CD4-positive, alpha-beta T cell treated with Interferon alpha-2 for 1 hour (primary cell): ENCODE measurements around the gene ERFL.
"Not testable (repeated sequence)": the region's sequence is repeated elsewhere in the genome, so short reads cannot be mapped to it uniquely, and the experiment has no call there.

Experiments
- DNase-seq, 2 donors: peaks; one replicate each; pipeline ENCODE4 v3.0.0-alpha.2; 2020 to 2022

ERFL gene

GRCh38 chr19:41875973-41876372, 52.3 kb downstream of the ERFL start:
- DNase-seq: not testable (repeated sequence)

- peak; percentile 65 to 74 for DNase-seq
These were observed 55.2 kb downstream of the ERFL start for GRCh38 chr19:41872775-41873647.

- no peak for DNase-seq
These were observed 55.9 kb downstream of the ERFL start for GRCh38 chr19:41872384-41872774.

- peak; percentile 68 to 80 for DNase-seq
These were observed 56.5 kb downstream of the ERFL start for GRCh38 chr19:41871573-41872383.

- DNase-seq: no peak
These were observed 57.8 kb downstream of the ERFL start for GRCh38 chr19:41870401-41870873.

- DNase-seq: no peak
These were observed 58.8 kb downstream of the ERFL start for GRCh38 chr19:41869374-41869955.

- DNase-seq: no peak
These were observed 59.3 kb downstream of the ERFL start for GRCh38 chr19:41868989-41869300.

GRCh38 chr19:41868120-41868988, 59.9 kb downstream of the ERFL start:
- DNase-seq: no peak

- no peak for DNase-seq
These were observed 62.0 kb downstream of the ERFL start for GRCh38 chr19:41866284-41866683.

GRCh38 chr19:41864374-41864773, 63.9 kb downstream of the ERFL start:
- DNase-seq: no peak

- no peak for DNase-seq
These were observed 64.9 kb downstream of the ERFL start for GRCh38 chr19:41863209-41863931.

GRCh38 chr19:41862445-41862986, 65.7 kb downstream of the ERFL start:
- no peak for DNase-seq

- no peak for DNase-seq
These were observed 66.4 kb downstream of the ERFL start for GRCh38 chr19:41861846-41862245.

GRCh38 chr19:41861116-41861768, 67.0 kb downstream of the ERFL start:
- no peak for DNase-seq

GRCh38 chr19:41860419-41861115, 67.7 kb downstream of the ERFL start:
- DNase-seq: no peak

GRCh38 chr19:41859618-41860418, 68.4 kb downstream of the ERFL start, which contains the start of gene RPS19:
RPS19 (plus strand) TSS chr19:41860255; CDS start chr19:41860775, 520 bp downstream.
- DNase-seq: peak; percentile 97 to 99

- DNase-seq: no peak
These were observed 69.0 kb downstream of the ERFL start for GRCh38 chr19:41859213-41859617.
